Endodermal cell (in vitro differentiated cells): ENCODE data around the gene DPP4. TPM values are rescaled to one million over a fixed set of nuclear protein-coding genes. Genes with fewer than 3 reads are reported as not detected.

Experiments
- DNase-seq: peaks from one replicate; pipeline ENCODE4 v3.0.0-alpha.2; 2017
- H3K27ac ChIP-seq: 2 replicates; pipeline ENCODE4 v1.5.1; 2013; ENCODE audit warnings: mild to moderate bottlenecking, low read depth, low read length, moderate library complexity
- H3K27me3 ChIP-seq: 2 replicates; pipeline ENCODE4 v1.6.1; 2013; ENCODE audit warnings: mild to moderate bottlenecking, low read length, moderate library complexity; ENCODE audit not compliant: insufficient read depth, control insufficient read depth, poor library complexity, severe bottlenecking
- H3K36me3 ChIP-seq: 2 replicates; pipeline ENCODE4 v1.7.0; 2013; ENCODE audit warnings: mild to moderate bottlenecking, low read length, moderate library complexity; ENCODE audit not compliant: control insufficient read depth, insufficient read depth
- H3K4me1 ChIP-seq: one replicate; pipeline ENCODE4 v1.7.0; 2013; ENCODE audit warnings: low read length; ENCODE audit not compliant: control insufficient read depth, insufficient read depth
- H3K4me3 ChIP-seq: 2 replicates; pipeline ENCODE4 v1.5.1; 2013; ENCODE audit warnings: mild to moderate bottlenecking, low read length, moderate library complexity
- H3K9ac ChIP-seq: 2 replicates; pipeline ENCODE4 v1.6.1; 2013; ENCODE audit warnings: mild to moderate bottlenecking, low read length, moderate library complexity; ENCODE audit not compliant: poor library complexity, severe bottlenecking; ENCODE audit errors: extremely low read depth
- H3K9me3 ChIP-seq: 2 replicates; pipeline ENCODE4 v1.6.1; 2013; ENCODE audit warnings: mild to moderate bottlenecking, low read length, moderate library complexity; ENCODE audit not compliant: control insufficient read depth
- H3K27ac Mint-ChIP-seq: 2 replicates; pipeline ENCODE4 v1.8.0; 2020; ENCODE audit warnings: mixed read lengths
- H3K27me3 Mint-ChIP-seq: 2 replicates; pipeline ENCODE4 v1.8.0; 2021; ENCODE audit warnings: mild to moderate bottlenecking, mixed read lengths; ENCODE audit not compliant: insufficient read depth
- H3K36me3 Mint-ChIP-seq: 2 replicates; pipeline ENCODE4 v1.8.0; 2020; ENCODE audit warnings: low read depth, mixed read lengths
- H3K4me1 Mint-ChIP-seq: 2 replicates; pipeline ENCODE4 v1.8.0; 2020; ENCODE audit warnings: mixed read lengths
- H3K4me3 Mint-ChIP-seq: 2 replicates; pipeline ENCODE4 v1.8.0; 2020; ENCODE audit warnings: mild to moderate bottlenecking, moderate library complexity, mixed read lengths
- H3K9me3 Mint-ChIP-seq: 2 replicates; pipeline ENCODE4 v1.8.0; 2020; ENCODE audit warnings: mild to moderate bottlenecking, mixed read lengths
- CTCF ChIP-seq: fragments of 200-600 bp; sonication (generic); conservative IDR thresholded peaks from 2 replicates; pipeline ENCODE4 v1.5.0; 2021; ENCODE audit warnings: antibody characterized with exemption, mild to moderate bottlenecking
- WGBS, 2 experiments: methylation state at CpG; one replicate each; pipeline versions ENCODE4 v1.1.5 to v1.1.7; 2013; ENCODE audit warnings: missing lambda C conversion rate in 2 of 2, mixed read lengths in 1 of 2; ENCODE audit not compliant: insufficient coverage in 1 of 2, insufficient read length in 1 of 2; 5-methylcytosine and 5-hydroxymethylcytosine counted together
- total RNA-seq, 2 donors: library from RNA; stranded (reverse); fragmentation: NEBNext Ultra II Directional in 1 of 2; extraction: Animal tissue kit (Norgen Biotek cat#: 25700) in 1 of 2; gene quantifications; 2 replicates in 1 of 2; 3 replicates in 1 of 2; pipeline ENCODE4 v1.2.1, GENCODE V29; 2021

DPP4 gene
- total RNA-seq, 2 donors from 2014 or later, result 0.46 to 1.2 TPM

DNA sequence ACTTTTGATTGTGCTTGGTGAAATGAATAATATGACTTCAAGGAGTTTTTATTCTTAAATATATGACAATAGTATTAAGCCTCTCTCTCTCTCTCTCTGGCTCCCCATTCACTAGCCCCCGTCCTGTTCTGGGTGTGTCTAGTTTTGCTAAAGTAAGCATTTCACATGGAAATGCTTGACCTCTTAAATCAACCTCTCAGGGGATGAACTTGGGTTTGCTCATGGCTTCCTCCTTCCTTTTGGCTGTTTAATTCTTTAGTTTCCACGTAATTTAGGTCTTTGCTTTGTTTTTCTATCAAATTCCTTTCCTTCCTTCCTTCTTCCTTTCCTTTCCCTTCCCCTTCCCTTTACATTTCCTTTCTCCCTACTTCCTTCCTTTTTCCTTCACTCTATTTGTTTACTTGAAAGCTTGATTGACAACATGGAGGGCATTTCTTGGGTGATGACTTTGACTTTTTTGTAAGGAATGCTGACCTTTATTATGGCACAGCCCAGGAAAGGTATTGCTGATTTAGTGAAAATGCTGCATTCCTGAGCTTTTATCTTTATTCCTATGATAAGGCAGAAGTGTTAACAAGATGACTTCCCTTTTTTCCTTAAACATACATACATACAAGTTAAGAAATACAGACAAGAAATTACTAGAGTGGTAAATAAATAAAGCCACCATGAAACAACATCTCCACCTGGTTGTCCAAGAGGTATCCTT lies 3.6 kb downstream of the DPP4 start:
- WGBS, 2 experiments, result 85 to 95% methylated on average over 1 to 2 of the region's 2 CpGs
- Mint-ChIP-seq H3K4me3 (no peak overlapping the region), H3K27ac (no peak overlapping the region), H3K27me3 (peaks cover 55% of the 10 kb centered on the region), H3K36me3 (no peaks in the 10 kb centered on the region), H3K9me3 (no peaks in the 10 kb centered on the region), H3K4me1 (peaks cover 37% of the 10 kb centered on the region)
- H3K36me3 ChIP-seq, result no peaks in the 10 kb centered on the region
- no peak overlapping the region for H3K4me3 ChIP-seq
- H3K9me3 ChIP-seq, result peaks cover 6% of the 10 kb centered on the region
- DNase-seq, result no peak
- peaks cover 7% of the 10 kb centered on the region for H3K4me1 ChIP-seq
- no peak for TF ChIP-seq CTCF
- H3K27me3 ChIP-seq, result peaks cover 35% of the 10 kb centered on the region
- H3K27ac ChIP-seq, result no peak overlapping the region
- no peak overlapping the region for H3K9ac ChIP-seq

GRCh38 chr2:162069267-162069903 lies 4.6 kb downstream of the DPP4 start:
- no peak overlapping the region for H3K4me3 Mint-ChIP-seq
- H3K36me3 Mint-ChIP-seq, result no peaks in the 10 kb centered on the region
- Histone ChIP-seq H3K4me1 (peaks cover 4% of the 10 kb centered on the region), H3K4me3 (no peak overlapping the region), H3K36me3 (no peaks in the 10 kb centered on the region), H3K27ac (no peak overlapping the region), H3K9ac (no peak overlapping the region), H3K9me3 (peaks cover 6% of the 10 kb centered on the region), H3K27me3 (peaks cover 34% of the 10 kb centered on the region)
- no peaks in the 10 kb centered on the region for H3K9me3 Mint-ChIP-seq
- peaks cover 49% of the 10 kb centered on the region for H3K27me3 Mint-ChIP-seq
- H3K4me1 Mint-ChIP-seq, result peaks cover 27% of the 10 kb centered on the region
- DNase-seq, result no peak
- no peak for TF ChIP-seq CTCF
- WGBS, 2 experiments, result 90 to 92% methylated on average over 3 to 4 of the region's 4 CpGs
- no peak overlapping the region for H3K27ac Mint-ChIP-seq

DNA sequence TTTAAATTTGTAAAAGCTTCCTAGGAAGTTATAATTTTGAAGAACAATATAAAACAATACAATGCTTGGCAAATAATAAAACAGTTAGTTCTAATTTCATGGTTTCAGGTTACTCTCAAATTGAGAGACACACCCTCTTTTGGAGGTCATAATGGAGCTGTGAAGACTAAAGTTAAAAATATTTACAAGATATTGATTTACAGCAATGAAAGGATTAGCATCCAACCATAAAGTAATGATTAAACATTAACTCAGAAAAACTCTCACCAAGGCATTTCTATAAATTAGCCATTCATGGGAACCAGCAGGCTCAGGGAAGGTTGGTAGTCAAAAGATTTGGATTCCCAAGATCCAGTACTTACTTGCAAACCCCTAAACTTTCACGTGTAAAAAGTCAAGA lies 6.4 kb downstream of the DPP4 start:
- peaks cover 2% of the 10 kb centered on the region for H3K9me3 Mint-ChIP-seq
- H3K27me3 Mint-ChIP-seq, result peaks cover 42% of the 10 kb centered on the region

More for the DNA sequence above, 6.4 kb downstream of the DPP4 start:
- H3K36me3 ChIP-seq, result no peaks in the 10 kb centered on the region
- H3K4me3 ChIP-seq, result no peak overlapping the region
- Mint-ChIP-seq H3K4me1 (peaks cover 27% of the 10 kb centered on the region), H3K27ac (no peak overlapping the region), H3K36me3 (no peaks in the 10 kb centered on the region), H3K4me3 (no peak overlapping the region)
- no CpG with 5 or more reads among the region's 1 CpG for WGBS, 2 experiments
- no peak overlapping the region for H3K27ac ChIP-seq
- H3K9me3 ChIP-seq, result peaks cover 8% of the 10 kb centered on the region
- TF ChIP-seq CTCF, result no peak
- no peak for DNase-seq
- no peaks in the 10 kb centered on the region for H3K4me1 ChIP-seq
- H3K27me3 ChIP-seq, result peaks cover 20% of the 10 kb centered on the region
- no peak overlapping the region for H3K9ac ChIP-seq
